NCI-H69 (cell line): Measurements from ENCODE around the gene MAP4.
"Not testable (repeated sequence)": the region's sequence is repeated elsewhere in the genome, so short reads cannot be mapped to it uniquely, and the experiment has no call there.

Experiments
- DNase-seq: peaks from one replicate; lab custom pipeline; 2025; lab: John Stamatoyannopoulos, UW

MAP4 gene

DNA sequence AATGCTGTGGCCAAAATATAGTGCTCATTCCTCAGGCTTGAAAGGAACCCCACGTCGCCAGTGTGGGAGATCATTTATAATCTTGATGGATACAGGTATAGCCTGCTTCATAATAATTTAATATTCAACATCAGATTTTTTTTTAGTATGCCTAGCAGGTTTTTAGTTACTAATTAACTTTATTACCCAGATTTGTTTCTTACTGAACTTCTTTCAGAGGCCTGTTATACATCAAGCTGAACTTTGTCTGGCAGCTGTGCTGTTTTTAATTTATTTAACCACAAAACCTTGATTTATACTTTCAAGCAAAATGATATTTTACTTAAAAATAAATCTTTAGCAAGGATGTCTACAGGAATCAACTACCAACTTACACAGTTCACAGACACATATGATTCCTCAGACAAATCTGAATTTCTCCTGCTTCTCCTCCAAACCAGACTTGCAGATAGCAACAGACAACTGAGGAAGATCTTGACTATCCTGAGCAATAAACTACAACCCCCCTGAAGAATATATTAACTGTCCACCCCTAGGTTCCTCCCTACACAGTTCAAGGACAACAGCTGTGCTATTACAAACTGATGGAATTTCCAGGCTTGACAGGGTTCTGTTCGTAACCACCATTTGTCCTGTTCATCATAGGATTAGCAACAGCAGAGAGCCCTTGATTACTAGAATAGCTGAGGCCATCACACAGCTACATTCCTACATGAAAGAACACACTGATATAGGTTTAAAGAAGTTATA is 610 bp downstream of the MAP4 start:
- DNase-seq = no peak

DNA sequence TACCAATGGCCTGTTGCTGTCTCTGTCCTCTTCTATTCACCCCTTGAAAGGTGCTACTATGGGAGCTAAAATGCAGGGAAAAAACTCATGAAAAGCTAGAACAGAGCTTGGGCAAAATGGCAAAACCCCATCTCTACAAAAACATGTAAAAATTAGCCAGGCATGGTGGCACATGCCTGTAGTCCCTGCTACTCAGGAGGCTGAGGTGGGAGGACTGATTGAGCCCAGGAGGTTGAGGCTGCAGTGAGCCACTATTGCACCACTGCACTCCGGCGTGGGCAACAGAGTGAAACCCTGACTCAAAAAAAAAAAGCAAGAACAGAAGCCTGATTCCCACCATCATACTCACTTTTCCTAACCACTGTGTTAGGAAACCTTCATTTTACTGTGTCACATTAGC is 1.9 kb downstream of the MAP4 start:
- no peak for DNase-seq

DNA sequence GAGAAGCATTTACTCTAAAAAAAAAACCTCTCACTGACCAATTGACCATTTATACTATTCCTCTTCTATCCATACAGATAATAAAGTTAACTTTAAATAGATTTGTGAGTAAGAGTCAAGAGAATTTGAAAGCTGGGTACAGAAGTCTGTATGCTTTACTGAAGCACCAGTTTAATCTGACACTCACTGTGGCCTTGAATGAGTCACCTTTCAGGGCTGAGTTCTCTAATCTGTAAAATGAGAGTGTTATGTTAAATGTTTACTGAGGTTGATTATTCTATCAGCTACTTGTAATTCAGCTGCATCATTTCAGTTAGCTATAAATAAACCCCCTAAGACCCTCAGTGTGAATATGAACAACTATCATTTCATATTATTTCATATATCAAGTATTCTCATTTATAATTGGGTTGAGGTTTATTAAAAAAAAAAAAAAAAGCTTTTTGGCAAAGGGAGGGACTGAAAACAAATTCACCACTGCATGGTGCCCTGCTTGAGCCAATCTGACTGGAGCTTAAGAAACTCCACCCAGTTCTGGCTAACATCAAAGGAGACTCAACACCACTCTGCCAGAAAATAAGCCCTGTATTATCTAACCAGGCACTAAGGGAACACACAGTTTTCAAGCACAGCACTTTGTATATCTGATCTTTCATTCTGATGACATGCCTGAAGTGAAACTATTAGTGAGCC is 2.8 kb downstream of the MAP4 start:
- peak; percentile 36 for DNase-seq

DNA sequence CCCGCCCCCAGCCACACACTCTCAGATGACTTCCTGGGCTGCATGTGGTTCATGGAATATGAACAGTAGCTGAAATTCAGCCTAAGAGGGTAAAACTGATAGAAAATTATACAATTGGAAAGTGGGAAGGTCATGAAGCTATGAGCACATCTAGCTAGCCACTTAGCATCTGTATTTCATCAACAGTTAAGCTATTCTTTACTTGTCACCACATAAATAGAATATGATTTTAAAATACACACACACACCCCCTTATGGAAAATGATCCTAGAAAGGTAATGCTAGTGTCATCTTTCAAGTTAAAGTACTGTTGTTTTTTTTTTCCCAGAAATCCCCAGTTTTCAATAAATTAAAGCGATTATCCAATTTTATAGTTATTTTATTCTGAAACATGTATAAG is 3.6 kb downstream of the MAP4 start:
- no peak for DNase-seq

DNA sequence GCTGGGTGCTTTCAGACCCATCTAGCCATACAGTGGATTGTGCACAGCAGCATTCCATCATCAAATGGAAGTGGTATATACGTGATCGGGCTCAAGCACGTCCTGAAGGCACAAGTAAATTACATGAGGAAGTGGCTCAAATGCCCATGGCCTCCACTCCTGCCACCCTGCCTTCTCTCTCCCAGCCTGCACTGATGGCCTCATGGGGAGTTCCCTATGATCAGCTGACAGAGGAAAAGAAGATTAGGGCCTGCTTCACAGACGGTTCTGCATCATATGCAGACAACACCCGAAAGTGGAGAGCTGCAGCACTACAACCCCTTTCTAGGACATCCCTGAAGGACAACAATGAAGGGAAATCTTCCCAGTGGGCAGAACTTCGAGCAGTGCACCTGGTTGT is 8.2 kb downstream of the MAP4 start:
- not testable (repeated sequence) for DNase-seq

DNA sequence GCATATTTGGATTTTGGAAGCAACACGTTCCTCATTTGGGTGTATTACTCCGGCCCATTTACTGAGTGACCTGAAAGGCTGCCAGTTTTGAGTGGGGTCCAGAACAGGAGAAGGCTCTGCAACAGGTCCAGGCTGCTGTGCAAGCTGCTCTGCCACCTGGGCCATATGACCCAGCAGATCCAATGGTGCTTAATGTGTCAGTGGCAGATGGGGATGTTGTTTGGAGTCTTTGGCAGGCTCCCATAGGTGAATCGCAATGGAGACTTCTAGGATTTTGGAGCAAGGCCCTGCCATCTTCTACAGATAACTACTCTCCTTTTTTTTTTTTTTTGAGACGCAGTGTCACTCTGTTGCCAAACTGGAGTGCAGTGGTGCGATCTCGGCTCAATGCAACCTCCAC is 8.9 kb downstream of the MAP4 start:
- DNase-seq = not testable (repeated sequence)

DNA sequence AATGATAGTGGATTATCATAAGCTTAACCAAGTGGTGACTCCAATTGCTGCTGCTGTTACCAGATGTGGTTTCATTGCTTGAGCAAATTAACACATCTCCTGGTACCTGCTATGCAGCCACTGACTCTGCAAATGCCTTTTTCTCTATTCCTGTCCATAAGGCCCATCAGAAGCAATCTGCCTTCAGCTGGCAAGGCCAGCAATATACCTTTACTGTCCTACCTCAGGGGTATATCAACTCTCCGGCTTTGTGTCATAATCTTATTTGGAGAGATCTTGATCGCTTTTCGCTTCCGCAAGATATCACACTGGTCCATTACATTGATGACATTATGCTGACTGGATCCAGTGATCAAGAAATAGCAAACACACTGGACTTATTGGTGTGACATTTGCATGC is 9.4 kb downstream of the MAP4 start:
- not testable (repeated sequence) for DNase-seq

DNA sequence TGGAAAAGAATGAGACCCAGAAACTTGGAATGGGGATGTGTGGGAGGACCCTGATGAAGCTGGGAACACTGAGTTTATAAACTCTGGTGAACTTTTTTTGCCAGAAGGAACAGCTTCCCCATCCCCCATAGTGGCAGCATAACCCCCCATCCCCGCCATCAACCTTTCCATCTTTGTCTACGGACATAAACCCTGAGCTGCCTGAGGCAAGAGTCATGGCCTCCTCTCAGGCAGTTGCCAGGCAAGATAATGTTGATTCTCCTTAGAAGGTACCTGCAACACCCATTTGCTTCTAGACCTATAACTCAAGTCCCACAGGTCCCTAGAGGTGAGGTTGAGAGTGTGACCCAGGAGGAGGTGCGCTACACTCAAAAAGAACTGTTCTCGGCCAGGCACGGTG is 11.5 kb downstream of the MAP4 start:
- DNase-seq = no peak

DNA sequence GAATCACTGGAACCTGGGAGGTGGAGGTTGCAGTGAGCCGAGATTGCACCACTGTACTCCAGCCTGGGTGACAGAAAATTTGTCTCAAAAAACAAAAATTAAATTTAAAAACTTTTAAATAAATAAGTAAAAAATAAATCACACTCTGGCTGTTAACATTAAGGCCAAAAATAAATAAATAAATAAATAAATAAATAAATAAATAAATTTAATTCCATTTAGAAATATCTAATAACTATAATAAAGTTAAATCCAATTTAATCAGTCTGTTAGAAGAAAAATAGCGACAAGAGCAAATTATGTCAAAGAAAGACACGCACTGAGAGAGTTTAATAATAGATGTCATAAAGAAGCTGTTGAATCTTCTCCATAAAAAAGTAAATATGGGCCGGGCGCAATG is 13.4 kb downstream of the MAP4 start:
- DNase-seq = no peak

DNA sequence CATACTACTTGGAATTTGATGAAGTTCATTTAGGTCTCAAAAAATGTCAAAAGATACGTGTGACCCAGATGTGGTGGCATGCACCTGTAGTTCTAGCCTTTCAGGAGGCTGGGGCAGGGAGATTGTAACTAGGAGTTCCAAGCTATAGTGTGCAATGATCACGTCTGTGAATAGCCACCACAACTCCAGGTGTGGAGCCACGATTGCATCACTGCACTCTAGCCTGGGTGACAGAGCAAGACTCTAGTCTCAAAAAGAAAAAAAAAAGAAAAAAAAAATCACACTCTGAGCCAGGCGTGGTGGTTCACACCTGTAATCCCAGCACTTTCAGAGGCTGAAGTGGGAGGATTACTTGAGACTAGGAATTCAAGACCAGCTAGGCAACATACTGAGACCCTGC is 14.2 kb downstream of the MAP4 start:
- DNase-seq = no peak

DNA sequence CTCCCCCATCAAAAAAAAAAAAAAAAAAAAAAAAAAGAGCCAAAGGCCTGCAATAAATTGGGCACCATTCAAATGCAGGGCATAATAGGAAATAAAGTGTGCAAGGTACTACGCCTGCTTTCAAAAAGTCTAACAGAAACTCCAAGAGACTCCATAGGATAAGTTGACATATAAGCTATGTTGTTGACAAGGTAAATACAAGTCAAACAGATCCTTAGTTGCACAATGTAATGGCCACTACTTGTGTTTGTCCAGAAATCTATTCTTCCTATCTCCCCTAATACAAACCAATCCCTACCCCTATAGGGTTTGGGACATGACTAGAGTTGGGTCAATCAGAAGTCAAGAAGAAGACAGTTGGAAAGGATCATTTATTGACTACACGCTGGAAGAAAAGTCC is 16.0 kb downstream of the MAP4 start:
- DNase-seq = no peak

DNA sequence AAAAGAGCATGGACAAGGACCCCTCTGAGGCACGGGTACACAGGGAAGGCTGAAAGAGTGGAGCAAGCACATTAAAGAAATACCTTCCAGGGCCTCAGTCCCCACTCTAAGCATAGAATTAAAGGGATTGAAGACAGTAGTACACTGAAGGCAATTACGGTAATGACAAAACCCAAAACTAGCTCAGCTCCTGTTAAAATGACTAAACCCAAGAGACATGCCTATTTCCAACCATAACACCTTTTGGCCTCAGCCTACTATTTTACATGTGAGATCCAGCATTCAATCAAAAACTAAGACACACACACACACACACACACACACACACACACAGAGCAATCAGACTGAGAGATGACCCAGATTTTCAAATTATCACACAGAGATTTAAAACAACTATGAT is 19.8 kb downstream of the MAP4 start:
- no peak for DNase-seq

DNA sequence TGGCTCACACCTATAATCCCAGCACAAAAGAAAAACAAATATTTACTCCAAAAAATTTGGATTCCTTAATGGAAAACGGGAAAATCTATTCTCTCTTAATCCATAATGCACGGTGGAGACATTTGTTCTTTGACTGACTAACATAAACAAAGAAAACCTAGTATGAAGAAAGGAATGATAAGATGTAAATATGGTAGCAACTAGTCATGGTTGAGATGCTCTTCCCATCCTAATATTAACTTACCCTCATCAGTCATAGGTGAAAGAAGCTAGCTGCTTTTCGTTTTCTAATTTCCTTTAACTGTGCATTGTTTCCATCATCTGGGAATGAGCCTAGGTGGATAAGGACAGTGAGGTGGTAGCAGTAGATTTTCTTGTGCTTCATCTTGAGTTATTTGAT is 22.0 kb downstream of the MAP4 start:
- no peak for DNase-seq

DNA sequence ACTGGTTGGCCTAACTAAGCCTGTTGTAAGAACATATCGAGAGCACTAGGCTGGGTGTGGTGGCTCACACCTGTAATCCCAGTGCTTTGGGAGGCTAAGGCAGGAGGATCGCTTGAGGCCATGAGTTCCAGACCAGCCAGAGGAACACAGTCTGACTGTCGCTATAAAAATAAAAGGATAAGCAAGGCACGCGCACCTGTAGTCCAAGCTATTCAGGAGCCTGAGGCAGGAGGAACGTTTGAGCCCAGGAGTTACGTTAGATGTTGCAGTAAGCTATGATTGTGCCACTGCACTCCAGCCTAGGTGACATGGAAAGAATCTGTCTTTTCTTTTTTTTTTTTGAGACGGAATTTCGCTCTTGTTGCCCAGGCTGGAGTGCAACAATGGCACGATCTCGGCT is 24.9 kb downstream of the MAP4 start:
- DNase-seq = no peak

DNA sequence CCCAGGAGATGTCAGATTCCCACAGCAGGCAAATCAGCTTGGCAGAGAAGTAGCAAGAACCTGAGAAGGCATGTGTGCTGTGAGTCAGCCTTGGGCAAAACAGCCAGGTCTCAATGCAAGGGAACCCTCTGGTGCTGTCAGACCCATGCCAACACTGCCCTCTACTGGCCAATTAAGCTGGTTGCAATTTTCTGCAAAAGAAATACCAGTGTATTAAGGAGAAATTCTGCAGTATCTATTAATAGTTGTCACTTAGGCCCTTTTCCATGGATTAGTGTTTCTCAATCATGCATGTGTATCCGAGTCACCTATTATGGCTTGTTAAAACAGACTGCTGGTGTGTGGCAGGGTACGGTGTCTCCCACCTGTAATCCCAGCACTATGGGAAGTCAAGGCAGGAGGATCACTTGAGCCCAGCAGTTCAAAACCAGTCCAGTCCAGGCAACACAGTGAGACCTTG is 26.2 kb downstream of the MAP4 start:
- peak; percentile 76 for DNase-seq

DNA sequence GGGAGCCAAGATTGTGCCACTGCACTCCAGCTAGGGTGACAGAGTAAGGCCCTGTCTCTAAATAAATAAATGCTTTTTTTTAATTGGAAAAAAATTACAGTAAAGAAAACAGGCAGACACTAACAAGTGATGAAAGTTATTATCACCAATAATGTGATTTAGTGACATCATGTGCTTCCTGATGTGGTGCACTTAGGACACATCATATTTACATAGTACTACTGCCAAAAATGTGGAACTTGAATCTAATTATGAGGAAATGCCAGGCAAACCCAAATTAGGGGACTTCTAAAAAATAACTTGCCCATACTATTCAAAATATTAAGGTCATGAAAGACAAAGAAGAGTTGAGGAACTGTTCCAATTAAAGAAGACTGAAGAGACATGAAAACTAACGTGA is 30.8 kb downstream of the MAP4 start:
- peak; percentile 5 for DNase-seq

DNA sequence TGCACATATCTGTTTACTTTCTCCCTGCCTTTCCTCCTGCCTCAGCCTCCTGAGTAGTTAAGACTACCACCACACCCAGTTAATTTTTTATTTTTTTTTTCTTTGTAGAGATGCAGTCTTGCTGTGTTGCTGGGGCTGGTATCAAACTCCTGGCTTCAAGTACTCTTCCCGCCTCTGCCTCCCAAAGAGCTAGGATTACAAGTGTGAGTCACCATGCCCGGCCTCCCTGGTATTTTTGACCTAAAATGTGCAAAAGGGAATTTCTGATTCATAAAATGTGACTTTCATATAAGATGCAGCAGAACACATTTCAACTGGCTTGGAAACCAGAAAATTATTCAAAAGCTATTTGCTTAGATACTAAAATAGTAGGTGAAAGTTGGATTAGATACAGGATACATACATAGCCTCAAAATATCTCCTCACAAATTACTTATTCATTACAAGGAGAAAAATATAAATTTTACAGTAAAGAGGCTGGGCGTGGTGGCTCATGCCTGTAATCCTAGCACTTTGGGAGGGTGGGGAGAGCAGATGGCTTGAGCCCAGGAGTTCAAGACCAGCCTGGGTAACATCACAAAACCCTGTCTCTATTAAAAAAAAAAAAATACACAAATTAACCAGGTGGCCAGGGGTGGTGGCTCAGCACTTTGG is 32.0 kb downstream of the MAP4 start:
- DNase-seq = peak; percentile 90

DNA sequence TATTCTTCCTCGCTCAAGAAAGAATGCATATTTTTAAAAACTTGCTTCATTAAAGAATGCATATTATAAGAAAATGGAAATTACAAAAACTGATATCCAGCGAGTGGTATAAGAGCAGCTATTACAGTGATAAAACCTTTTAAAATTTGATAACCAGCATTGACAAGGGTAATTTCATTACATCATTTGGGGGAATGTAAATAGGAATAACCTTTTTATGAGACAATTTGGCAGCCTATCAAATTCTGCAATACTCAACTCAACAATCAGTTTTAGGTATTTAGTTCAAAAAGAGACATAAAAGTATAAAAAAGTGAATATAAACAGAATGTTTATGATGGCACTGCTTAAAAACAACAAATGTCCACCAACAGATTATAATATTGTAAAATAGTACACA is 35.4 kb downstream of the MAP4 start:
- no peak for DNase-seq

DNA sequence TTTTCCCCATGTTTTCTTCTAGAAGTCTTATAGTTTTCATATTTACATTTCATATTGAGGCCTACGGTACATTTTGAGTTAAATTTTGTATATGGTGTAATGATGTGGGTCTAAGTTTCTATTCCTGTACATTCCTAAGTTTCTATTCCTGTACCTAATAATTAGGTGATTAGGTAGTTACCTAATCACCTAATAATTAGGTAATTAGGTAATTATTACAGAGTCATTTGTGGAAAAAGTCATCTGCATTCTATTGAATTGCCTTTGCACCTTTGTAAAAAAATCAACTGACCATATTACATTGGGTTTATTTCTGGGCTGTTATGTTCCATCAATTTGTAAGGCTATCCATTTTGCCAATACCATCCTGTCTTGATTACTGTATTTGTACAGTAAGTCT is 37.1 kb downstream of the MAP4 start:
- DNase-seq = no peak

DNA sequence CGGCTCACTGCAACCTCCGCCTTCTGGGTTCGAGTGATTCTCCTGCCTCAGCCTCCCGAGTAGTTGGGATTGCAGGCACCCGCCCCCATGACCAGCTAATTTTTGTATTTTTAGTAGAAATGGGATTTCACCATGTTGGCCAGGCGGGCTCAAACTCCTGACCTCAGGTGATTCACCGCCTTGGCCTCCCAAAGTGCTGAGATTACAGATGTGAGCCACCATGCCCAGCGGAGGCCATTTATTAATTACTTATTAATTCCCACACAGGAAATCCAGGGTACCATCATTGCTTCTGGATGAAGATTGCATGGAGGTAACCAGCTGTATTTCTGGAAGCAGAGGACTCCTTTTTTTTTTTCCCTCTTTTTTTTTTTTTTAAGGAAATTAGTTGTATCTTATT is 37.8 kb downstream of the MAP4 start:
- DNase-seq = no peak

DNA sequence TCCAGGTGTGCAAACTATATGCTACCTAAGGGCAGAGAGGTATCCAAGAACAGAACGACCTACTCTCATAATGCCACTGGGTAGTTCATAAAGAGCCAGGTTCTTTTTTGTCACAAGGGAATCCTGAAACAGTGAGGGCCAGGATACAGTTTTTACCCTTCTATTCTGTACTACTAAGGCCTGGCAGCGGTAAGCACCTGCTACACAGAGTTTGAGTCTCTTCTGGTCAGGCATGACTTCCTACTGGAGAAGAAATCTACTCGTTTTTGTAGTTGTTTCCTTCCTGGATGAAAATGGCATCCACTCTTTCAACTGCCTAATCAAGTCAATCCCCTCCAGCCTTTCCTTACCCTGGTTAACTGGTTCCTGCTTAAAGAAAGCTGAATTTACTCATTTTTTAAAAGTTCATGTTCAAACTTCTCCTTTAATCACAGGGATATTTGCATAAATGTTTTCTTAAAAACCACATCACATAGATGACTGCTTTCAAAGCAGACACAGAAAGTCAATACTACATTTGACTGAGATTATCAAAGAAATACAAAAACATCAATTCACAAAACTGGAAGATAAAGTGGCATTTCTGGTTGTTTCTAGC is 40.0 kb downstream of the MAP4 start:
- DNase-seq = no peak

DNA sequence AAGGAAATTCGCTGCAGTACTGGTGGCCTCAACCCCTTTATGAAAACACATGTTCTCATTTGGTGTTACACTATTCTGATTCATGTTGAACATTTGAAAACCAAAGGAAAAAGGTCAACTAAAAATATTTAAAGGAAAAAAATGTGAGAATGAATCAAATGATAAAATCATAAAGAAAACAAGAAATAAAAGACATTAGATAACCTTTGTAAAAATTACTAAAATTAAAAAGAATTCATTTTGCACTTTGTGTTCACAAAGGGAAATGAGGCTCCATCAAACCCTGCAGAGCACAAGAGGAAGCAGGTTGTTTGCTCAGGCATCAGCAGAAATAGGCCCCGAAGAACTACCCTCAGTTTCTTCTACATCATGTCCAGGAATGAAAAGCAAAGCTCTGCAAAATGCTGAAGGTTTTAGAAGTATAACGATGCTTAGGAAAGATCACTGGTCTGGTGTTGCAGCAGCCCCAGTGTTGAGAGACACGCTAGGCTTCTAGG is 41.2 kb downstream of the MAP4 start:
- no peak for DNase-seq

DNA sequence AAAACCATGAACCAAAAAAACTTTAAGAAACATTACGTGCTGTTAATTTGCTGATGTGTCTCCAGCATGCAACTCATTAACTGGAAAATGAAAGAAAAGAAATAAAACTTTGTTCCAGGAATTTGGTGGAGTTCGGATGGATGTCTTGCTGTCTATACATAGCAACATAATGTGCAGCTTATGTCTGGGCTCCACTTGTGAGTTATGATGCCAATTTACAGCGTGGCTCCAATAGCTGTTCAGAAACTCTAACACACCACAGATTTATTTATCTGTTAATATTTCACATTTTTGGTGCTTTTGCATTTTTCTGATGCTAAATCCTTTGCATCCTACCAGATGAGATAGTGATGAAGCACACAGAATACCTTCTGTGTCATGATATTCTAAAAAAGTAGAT is 45.1 kb downstream of the MAP4 start:
- DNase-seq = no peak
